ENCODE data around the gene CNPY1.

DNA sequence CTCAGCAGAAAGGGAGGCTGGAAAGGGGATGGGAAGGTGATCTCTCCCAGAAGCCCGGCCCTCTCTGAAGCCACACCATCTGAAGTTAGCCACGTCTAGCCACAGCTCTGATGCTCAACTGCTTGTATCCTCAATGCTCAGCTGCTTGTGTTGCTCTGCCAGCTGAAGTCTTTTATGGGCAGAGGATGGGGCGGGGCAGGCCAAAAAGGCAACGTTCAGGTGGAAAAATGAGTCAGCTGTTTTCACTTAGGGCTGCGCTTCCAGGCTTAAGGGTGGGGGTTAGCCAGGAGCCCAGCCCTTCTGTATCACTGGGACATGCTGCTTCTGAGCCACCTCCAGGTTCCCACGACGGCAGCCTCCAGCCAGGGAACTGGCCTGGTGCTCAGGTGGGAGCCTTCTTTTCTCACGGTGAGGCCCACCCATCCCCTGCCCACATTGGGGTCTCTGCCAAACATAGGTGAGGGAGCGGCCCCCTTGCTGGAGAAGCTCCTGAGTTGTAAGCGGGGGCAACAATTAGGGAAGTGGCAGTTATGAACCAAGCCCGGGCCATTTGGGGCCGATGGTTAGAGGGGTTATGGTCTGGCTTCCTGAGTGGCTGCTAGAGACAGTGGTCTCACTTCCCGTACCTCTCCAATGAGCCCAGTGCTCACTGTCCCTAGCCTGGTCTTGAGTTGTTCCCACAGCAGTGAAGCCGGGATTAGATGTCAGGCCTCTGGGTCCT is 44.9 kb upstream of the CNPY1 start:
- TF ChIP-seq POLR2A (IDR thresholded peaks at IDR 0.05): no peak
- TF ChIP-seq, protein P1, sequence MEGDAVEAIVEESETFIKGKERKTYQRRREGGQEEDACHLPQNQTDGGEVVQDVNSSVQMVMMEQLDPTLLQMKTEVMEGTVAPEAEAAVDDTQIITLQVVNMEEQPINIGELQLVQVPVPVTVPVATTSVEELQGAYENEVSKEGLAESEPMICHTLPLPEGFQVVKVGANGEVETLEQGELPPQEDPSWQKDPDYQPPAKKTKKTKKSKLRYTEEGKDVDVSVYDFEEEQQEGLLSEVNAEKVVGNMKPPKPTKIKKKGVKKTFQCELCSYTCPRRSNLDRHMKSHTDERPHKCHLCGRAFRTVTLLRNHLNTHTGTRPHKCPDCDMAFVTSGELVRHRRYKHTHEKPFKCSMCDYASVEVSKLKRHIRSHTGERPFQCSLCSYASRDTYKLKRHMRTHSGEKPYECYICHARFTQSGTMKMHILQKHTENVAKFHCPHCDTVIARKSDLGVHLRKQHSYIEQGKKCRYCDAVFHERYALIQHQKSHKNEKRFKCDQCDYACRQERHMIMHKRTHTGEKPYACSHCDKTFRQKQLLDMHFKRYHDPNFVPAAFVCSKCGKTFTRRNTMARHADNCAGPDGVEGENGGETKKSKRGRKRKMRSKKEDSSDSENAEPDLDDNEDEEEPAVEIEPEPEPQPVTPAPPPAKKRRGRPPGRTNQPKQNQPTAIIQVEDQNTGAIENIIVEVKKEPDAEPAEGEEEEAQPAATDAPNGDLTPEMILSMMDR (IDR thresholded peaks at IDR 0.05): no peak

Data from vagina (tissue), 2 donors.